Activated gamma-delta T cell treated with anti-CD3 and anti-CD28 coated beads, Interleukin-2, amount 50 U/mL, for 16 hours (primary cell): Measurements from ENCODE around the gene TMEM86A.

Experiments
- DNase-seq: peaks from one replicate; pipeline ENCODE4 v3.0.0-alpha.2; 2020; ENCODE audit warnings: low read depth

Gene TMEM86A

GRCh38 chr11:18726040-18726439, 27.5 kb downstream of the TMEM86A start, which contains the start of gene IGSF22:
Gene IGSF22 (minus strand): TSS chr11:18726188. CDS start chr11:18724236, 1,952 bp downstream.
- DNase-seq = no peak

GRCh38 chr11:18727479-18728236, 29.1 kb downstream of the TMEM86A start:
- DNase-seq = peak; percentile 25

GRCh38 chr11:18728658-18729057, 30.1 kb downstream of the TMEM86A start:
- no peak for DNase-seq

- no peak for DNase-seq
Measured at GRCh38 chr11:18729426-18729825, 30.8 kb downstream of the TMEM86A start.

- no peak for DNase-seq
Measured at GRCh38 chr11:18730020-18730419, 31.4 kb downstream of the TMEM86A start.

GRCh38 chr11:18731441-18731840, 32.9 kb downstream of the TMEM86A start:
- DNase-seq = no peak

DNA sequence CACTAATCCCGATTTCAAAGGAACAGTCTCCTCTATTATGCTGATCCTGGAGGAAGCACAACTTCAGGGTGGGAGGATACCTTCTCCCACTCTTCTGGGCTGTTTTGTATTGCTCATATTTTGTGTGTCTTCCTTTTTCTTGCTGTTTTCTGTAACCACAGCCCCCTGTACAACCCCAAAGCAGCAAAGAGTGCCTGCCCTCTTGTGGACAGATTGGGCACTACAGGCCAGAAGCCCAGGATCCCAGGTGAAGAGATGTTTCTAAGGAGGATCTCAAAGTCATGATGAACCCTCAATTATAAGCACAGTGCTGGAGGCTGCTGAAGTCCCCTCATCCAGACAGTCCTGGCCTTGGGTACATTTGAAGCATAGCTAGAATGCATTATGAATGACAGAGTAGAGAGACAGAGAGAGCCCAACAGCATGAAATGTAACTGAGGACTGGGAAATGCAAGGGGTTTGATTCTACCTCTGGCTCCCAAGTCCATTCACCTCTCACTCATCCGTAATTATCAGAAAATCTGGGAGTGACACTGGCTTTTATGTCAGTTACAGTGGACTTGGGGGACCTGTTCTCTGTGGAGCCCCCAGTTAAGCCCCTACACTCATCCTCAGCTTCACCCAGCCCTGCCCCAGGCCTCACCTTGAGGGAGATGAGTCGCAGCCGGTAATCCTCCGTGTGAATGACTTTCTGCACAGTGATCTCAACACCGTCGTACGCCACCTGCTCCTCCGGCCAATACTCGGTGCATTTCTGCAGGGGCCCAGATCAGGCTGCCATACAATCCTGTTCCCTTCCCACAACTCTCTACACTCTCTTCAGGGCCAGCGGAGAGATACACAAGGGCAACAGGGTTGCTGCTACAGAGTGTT, 33.6 kb downstream of the TMEM86A start:
- peak; percentile 58 for DNase-seq

DNA sequence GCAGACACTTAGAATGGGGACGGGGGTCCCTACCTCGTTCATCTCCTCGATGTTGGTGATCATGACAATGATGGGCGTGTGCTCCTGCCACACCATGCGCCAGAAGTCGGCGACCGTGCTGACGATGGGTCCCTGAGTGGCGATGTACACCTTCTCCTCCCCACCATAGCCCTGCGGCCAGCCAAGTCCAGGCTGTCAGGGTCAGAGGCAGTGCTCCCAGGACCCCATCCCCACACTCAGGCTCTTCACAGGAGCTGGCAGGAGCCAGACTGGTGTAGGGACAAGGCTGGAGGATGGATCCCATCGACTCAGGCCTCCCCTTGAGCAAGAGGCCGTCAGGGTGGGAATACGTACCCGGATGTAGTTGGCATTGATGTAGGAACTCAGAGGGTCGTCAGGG, 34.6 kb downstream of the TMEM86A start:
- no peak for DNase-seq

GRCh38 chr11:18736590-18737148, 38.1 kb downstream of the TMEM86A start:
- no peak for DNase-seq

DNA sequence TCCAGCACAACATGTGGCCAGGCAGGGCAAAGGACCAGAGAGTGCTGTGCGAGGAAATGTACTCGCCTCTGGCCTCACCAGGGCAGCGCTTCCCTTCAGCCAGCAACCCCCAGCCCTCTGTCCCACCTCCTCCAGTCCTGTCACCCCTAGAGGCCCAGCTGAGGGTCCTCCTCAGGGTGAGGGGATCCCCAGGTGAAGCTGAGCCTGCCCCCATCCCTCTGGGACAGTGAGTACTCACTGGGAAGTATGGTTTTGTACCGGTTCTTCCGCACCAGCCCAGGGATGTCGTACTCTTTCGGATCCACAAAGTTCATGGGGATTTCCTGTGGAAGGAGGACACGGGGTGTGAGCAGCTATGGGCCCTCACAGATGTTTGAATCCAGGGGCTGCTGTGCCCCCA, 39.1 kb downstream of the TMEM86A start:
- DNase-seq = no peak

DNA sequence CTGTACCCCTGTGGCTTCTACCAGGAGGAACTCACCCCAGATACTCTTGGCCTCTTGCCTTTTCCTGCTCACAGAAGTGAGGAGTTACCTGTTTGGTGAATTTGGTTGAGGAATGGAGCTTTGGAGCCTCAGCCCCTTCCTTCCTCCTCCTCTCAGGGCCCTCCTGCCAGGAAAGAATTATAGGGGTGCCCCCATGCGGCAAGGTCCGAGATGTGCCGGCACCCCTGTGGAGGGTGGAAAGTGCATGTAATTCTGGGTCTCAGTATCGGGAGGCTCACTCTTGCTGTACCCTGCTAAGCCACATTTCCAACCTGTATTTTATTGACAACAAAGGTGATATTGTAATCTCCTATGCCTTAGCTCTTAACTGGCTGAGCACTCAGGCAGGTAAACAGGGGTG, 41.1 kb downstream of the TMEM86A start:
- no peak for DNase-seq

GRCh38 chr11:18741783-18742182, 43.2 kb downstream of the TMEM86A start:
- DNase-seq = no peak

- DNase-seq = no peak
Measured at GRCh38 chr11:18743365-18743764, 44.8 kb downstream of the TMEM86A start.

- DNase-seq = no peak
Measured at GRCh38 chr11:18743900-18744514, 45.4 kb downstream of the TMEM86A start.

DNA sequence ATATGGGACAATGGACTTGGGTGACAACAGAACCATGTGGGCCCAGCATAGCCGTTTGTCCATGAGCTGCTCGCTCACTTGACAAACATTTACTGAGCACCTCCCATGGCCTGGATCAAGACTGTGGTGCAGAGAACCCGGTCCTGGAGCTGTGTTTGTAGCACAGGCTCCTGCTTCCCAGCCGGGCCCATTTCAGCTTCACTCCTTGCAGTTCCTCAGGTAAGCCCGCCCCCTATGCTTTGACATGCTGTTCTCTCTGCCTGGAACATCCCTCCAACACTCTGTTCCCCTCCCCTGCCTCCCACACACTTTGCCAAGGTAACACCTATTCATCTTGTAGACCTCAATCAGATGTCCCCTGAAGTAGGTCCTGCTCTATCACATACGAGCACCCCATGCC, 46.7 kb downstream of the TMEM86A start:
- DNase-seq = no peak

DNA sequence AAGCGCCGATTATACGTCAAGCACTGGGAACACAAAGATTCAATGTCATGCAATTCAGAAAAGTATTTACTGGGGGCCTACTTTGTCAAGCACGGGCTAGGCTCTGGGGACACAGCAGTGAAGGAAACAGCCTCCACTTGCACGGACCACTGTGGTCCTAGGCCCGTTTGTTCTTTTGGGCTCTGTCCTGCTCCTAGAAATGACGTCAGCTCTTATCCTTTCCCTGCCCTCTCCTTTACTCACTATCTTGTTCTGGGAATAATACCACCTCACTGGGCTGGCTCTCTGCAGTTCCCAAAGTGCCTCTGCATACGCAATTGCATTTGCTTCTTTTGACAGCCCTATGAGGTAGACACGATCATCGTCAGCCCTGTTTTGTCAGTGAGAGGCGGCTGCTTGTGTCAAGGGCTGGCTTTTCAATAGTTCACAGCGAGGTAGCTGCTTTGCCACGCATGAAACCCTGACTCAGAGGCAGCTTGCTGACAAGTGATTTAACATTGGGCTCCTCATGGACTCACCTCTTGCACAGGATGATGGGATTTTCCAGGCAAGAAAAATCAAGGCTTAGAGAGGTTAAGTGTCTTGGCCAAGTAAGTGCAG, 50.3 kb downstream of the TMEM86A start:
- DNase-seq = no peak

DNA sequence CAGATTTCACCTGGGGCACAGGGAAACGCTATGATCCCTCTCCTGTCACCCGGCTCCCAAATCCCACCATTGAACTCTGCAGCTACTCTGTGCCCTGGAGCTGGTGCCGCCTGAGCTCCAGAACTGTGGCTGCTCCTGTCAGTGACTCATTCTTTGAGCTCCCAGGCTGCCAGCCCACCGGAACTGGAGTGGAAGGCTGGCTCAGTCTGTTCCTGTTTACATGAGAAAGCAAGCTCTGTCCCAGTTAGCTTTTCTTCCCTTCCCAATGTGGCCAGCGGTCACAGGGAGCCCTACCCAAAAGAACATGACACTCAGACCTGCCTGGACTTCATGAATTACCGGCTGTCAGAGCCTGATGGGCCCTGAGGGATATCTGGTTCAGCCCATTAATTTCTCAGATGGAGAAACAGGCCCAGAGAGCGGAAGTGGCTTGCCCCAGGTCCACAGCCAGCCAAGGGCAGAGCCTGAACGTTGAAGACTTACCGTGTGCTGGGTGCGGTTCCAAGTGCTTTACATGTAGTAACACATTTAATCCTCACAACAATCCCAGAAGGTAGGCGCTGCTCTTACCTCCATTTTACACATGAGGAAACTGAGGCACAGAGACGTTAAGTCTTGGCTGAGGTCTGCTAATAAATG, 51.2 kb downstream of the TMEM86A start:
- DNase-seq = no peak

GRCh38 chr11:18750944-18751343, 52.4 kb downstream of the TMEM86A start:
- no peak for DNase-seq

- no peak for DNase-seq
Measured at GRCh38 chr11:18752502-18752901, 53.9 kb downstream of the TMEM86A start.

GRCh38 chr11:18754308-18754707, 55.7 kb downstream of the TMEM86A start:
- no peak for DNase-seq
